Measurements from ENCODE around the gene C6orf89. TPM values are rescaled to one million over a fixed set of nuclear protein-coding genes. Genes with fewer than 3 reads are reported as not detected.

The C6orf89 gene
- total and polyA plus RNA-seq, 4 donors, result 22.9 to 59.5 (median 39.4) TPM

GRCh38 chr6:36914227-36914794, 28.6 kb downstream of the C6orf89 start:
- no peak for TF ChIP-seq CTCF (IDR thresholded peaks at IDR 0.05; ENCODE audit: control extremely low read depth, extremely low read depth)
- Histone ChIP-seq H3K27ac (ENCODE audit: low read depth in 1 of 2, low read length in 1 of 2) (no peak overlapping the region), H3K27me3 (ENCODE audit: control insufficient read depth in 3 of 3, insufficient read depth in 3 of 3, low read length in 2 of 3) (no peaks in the 10 kb centered on the region), H3K4me1 (ENCODE audit: control insufficient read depth in 5 of 5, insufficient read depth in 5 of 5, low read length in 5 of 5) (peaks cover 0 to 22% (median 12%) of the 10 kb centered on the region in 5 donors), H3K36me3 (ENCODE audit: control insufficient read depth in 4 of 4, insufficient read depth in 4 of 4, low read length in 4 of 4) (peaks cover 14 to 38% (median 22%) of the 10 kb centered on the region in 4 donors), H3K9ac (ENCODE audit: insufficient read depth in 1 of 2, low read length in 2 of 2) (no peak overlapping the region), H3K4me3 (no peak overlapping the region), H3K9me3 (ENCODE audit: control insufficient read depth in 4 of 4, insufficient read depth in 3 of 4, low read length in 3 of 4) (no peaks in the 10 kb centered on the region)
- no peak for DNase-seq
- 58 to 73% methylated on average over 10 of the region's 10 CpGs for WGBS, 2 donors
- ATAC-seq (ENCODE audit: insufficient read depth, low FRiP score), result peak; percentile 25

- Histone ChIP-seq H3K27ac (ENCODE audit: low read depth in 1 of 2, low read length in 1 of 2) (no peak overlapping the region), H3K9me3 (ENCODE audit: control insufficient read depth in 4 of 4, insufficient read depth in 3 of 4, low read length in 3 of 4) (no peaks in the 10 kb centered on the region), H3K4me1 (ENCODE audit: control insufficient read depth in 5 of 5, insufficient read depth in 5 of 5, low read length in 5 of 5) (peaks cover 3 to 22% (median 13%) of the 10 kb centered on the region in 5 donors), H3K36me3 (ENCODE audit: control insufficient read depth in 4 of 4, insufficient read depth in 4 of 4, low read length in 4 of 4) (peaks cover 14 to 34% (median 24%) of the 10 kb centered on the region in 4 donors), H3K4me3 (no peak overlapping the region), H3K9ac (ENCODE audit: insufficient read depth in 1 of 2, low read length in 2 of 2) (no peak overlapping the region), H3K27me3 (ENCODE audit: control insufficient read depth in 3 of 3, insufficient read depth in 3 of 3, low read length in 2 of 3) (no peaks in the 10 kb centered on the region)
- 64 to 81% methylated on average over 4 of the region's 4 CpGs for WGBS, 2 donors
- DNase-seq (no peak), ATAC-seq (ENCODE audit: insufficient read depth, low FRiP score) (no peak)
- TF ChIP-seq CTCF (IDR thresholded peaks at IDR 0.05; ENCODE audit: control extremely low read depth, extremely low read depth), result no peak
These were observed 29.8 kb downstream of the C6orf89 start for GRCh38 chr6:36915599-36915998.

GRCh38 chr6:36916126-36916525, 30.4 kb downstream of the C6orf89 start:
- Histone ChIP-seq H3K27ac (ENCODE audit: low read depth in 1 of 2, low read length in 1 of 2) (peak overlapping the region in 1 of 2 donors; percentile 30), H3K36me3 (ENCODE audit: control insufficient read depth in 4 of 4, insufficient read depth in 4 of 4, low read length in 4 of 4) (peaks cover 14 to 34% (median 26%) of the 10 kb centered on the region in 4 donors), H3K27me3 (ENCODE audit: control insufficient read depth in 3 of 3, insufficient read depth in 3 of 3, low read length in 2 of 3) (no peaks in the 10 kb centered on the region), H3K9ac (ENCODE audit: insufficient read depth in 1 of 2, low read length in 2 of 2) (no peak overlapping the region), H3K4me1 (ENCODE audit: control insufficient read depth in 5 of 5, insufficient read depth in 5 of 5, low read length in 5 of 5) (peaks cover 4 to 22% (median 13%) of the 10 kb centered on the region in 5 donors), H3K4me3 (no peak overlapping the region), H3K9me3 (ENCODE audit: control insufficient read depth in 4 of 4, insufficient read depth in 3 of 4, low read length in 3 of 4) (no peaks in the 10 kb centered on the region)
- ATAC-seq (ENCODE audit: insufficient read depth, low FRiP score) (no peak), DNase-seq (peak in 2 of 3 donors; percentile 39 to 70)
- TF ChIP-seq CTCF (IDR thresholded peaks at IDR 0.05; ENCODE audit: control extremely low read depth, extremely low read depth), result no peak
- 72 to 85% methylated on average over 2 of the region's 2 CpGs for WGBS, 2 donors
